ENCODE results near the gene FKBP5.

Gene FKBP5

GRCh38 chr6:35681298-35681697, 7.4 kb downstream of the FKBP5 start:
- DNase-seq: no peak
- H3K4me3 ChIP-seq (ENCODE audit: low read depth, low read length): no peak overlapping the region

GRCh38 chr6:35679399-35679798, 9.3 kb downstream of the FKBP5 start:
- DNase-seq: no peak
- no peak overlapping the region for H3K4me3 ChIP-seq (ENCODE audit: low read depth, low read length)
- no peaks in the 10 kb centered on the region for H3K36me3 ChIP-seq (replicated peaks)
- H3K27ac ChIP-seq: no peak overlapping the region
- in situ Hi-C loops (cut with HindIII; ENCODE audit: low pct_ligation_motif_present, low sequenced_read_pairs): no loop called here
- no peaks in the 10 kb centered on the region for H3K27me3 ChIP-seq (replicated peaks)
- TF ChIP-seq CTCF (IDR thresholded peaks at IDR 0.05; ENCODE audit: low read depth, low read length, missing control alignments): no peak

More at GRCh38 chr6:35681298-35681697, 7.4 kb downstream of the FKBP5 start:
- Histone ChIP-seq H3K36me3 (replicated peaks) (no peaks in the 10 kb centered on the region), H3K27ac (no peak overlapping the region), H3K27me3 (replicated peaks) (no peaks in the 10 kb centered on the region)
- in situ Hi-C loops (cut with HindIII; ENCODE audit: low pct_ligation_motif_present, low sequenced_read_pairs): no loop called here
- no peak for TF ChIP-seq CTCF (IDR thresholded peaks at IDR 0.05; ENCODE audit: low read depth, low read length, missing control alignments)

GRCh38 chr6:35678814-35679213, 9.9 kb downstream of the FKBP5 start:
- Histone ChIP-seq H3K4me3 (ENCODE audit: low read depth, low read length) (no peak overlapping the region), H3K27ac (peak overlapping the region; percentile 43), H3K27me3 (replicated peaks) (no peaks in the 10 kb centered on the region), H3K36me3 (replicated peaks) (no peaks in the 10 kb centered on the region)
- TF ChIP-seq CTCF (IDR thresholded peaks at IDR 0.05; ENCODE audit: low read depth, low read length, missing control alignments): no peak
- in situ Hi-C loops (cut with HindIII; ENCODE audit: low pct_ligation_motif_present, low sequenced_read_pairs): no loop called here
- no peak for DNase-seq

- Histone ChIP-seq H3K27me3 (replicated peaks) (no peaks in the 10 kb centered on the region), H3K27ac (peak overlapping the region; percentile 43), H3K36me3 (replicated peaks) (no peaks in the 10 kb centered on the region), H3K4me3 (ENCODE audit: low read depth, low read length) (no peak overlapping the region)
- DNase-seq: no peak
- in situ Hi-C loops (cut with HindIII; ENCODE audit: low pct_ligation_motif_present, low sequenced_read_pairs): no loop called here
- TF ChIP-seq CTCF (IDR thresholded peaks at IDR 0.05; ENCODE audit: low read depth, low read length, missing control alignments): no peak
These were observed 10.6 kb downstream of the FKBP5 start for GRCh38 chr6:35678021-35678654.

GRCh38 chr6:35677456-35677855, 11.3 kb downstream of the FKBP5 start:
- Histone ChIP-seq H3K27ac (no peak overlapping the region), H3K36me3 (replicated peaks) (no peaks in the 10 kb centered on the region), H3K4me3 (ENCODE audit: low read depth, low read length) (no peak overlapping the region), H3K27me3 (replicated peaks) (no peaks in the 10 kb centered on the region)
- no peak for TF ChIP-seq CTCF (IDR thresholded peaks at IDR 0.05; ENCODE audit: low read depth, low read length, missing control alignments)
- no peak for DNase-seq
- in situ Hi-C loops (cut with HindIII; ENCODE audit: low pct_ligation_motif_present, low sequenced_read_pairs): no loop called here

GRCh38 chr6:35675871-35676459, 12.8 kb downstream of the FKBP5 start:
- in situ Hi-C loops (cut with HindIII; ENCODE audit: low pct_ligation_motif_present, low sequenced_read_pairs): no loop called here
- Histone ChIP-seq H3K4me3 (ENCODE audit: low read depth, low read length) (no peak overlapping the region), H3K27me3 (replicated peaks) (no peaks in the 10 kb centered on the region), H3K36me3 (replicated peaks) (no peaks in the 10 kb centered on the region), H3K27ac (no peak overlapping the region)
- DNase-seq: no peak
- no peak for TF ChIP-seq CTCF (IDR thresholded peaks at IDR 0.05; ENCODE audit: low read depth, low read length, missing control alignments)
